NCI-H2107 treated with DMSO at 0.1 percent for 48 hours (cell line): ENCODE measurements around the gene TEP1.
A peak's percentile ranks its signal among the peaks of the same experiment; 100 is the strongest.
"Not testable (repeated sequence)": the region's sequence is repeated elsewhere in the genome, so short reads cannot be mapped to it uniquely, and the experiment has no call there.

ENCODE experiments used
- DNase-seq: peaks from one replicate; lab custom pipeline; 2025; ENCODE audit not compliant: unreplicated experiment; lab: John Stamatoyannopoulos, UW

TEP1 gene

DNA sequence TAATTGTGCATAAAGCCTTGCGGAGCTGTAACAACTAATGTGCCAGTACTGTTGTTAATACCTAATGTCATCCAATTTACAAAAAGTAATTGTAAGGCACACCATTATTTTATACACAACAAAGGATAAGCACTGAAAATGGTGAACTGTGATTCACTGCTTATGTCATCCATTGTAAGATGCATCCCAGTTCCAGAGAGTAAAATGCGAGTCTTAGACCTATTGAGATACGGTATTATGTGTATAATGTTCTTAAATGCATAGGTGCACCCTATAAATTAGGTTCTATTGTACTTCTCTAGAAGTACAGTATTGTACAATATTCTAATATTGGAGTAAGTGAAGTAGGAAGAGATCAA, 69.5 kb downstream of the TEP1 start:
- peak; percentile 35 for DNase-seq

DNA sequence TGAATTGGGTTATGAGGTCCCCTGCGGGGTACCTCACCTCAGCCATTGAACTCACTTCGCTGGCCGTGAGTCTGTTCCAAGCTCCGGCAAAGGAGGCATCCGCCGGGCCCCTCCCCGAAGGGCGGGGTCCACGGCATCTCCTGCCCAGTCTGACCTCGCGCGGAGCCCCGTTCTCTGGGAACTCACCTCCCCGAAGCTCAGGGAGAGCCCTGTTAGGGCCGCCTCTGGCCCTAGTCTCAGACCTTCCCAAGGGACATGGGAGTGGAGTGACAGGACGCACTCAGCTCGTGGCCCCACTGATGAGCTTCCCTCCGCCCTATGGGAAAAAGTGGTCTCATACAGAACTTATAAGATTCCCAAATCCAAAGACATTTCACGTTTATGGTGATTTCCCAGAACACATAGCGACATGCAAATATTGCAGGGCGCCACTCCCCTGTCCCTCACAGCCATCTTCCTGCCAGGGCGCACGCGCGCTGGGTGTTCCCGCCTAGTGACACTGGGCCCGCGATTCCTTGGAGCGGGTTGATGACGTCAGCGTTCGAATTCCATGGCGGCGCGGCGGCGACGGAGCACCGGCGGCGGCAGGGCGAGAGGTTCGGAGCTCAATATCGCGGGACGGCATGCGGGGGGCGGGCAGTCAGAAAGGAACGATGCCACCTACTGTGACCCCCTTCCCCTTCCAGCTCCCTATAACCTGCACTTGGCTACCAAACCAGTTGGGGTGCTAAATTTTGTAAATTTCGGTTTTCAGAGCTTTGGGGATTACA, 70.0 kb downstream of the TEP1 start, which contains the start of gene PARP2:
PARP2 (plus strand) TSS at position 544 of the 770 bp plus-strand sequence; CDS start at position 551, 7 bp downstream.
- DNase-seq, result peak; percentile 100

DNA sequence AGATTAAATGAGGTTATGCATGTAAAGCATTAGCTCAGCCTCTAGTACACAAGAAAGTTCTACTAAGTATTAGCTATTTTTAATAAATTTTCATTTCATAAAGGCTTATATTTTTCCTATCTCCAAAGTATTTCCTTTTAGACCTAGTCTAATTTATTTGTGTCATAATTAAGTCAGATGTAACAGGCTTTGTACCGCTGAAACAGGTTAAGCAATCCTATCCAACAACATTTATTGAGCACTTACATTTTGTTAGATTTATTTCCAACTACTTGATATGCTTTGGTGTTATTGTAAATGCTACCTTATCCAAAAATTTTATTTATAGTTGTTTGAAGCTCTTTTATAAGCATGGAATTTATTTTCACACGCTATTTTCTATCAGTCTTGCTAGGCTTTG, 71.7 kb downstream of the TEP1 start:
- no peak for DNase-seq

DNA sequence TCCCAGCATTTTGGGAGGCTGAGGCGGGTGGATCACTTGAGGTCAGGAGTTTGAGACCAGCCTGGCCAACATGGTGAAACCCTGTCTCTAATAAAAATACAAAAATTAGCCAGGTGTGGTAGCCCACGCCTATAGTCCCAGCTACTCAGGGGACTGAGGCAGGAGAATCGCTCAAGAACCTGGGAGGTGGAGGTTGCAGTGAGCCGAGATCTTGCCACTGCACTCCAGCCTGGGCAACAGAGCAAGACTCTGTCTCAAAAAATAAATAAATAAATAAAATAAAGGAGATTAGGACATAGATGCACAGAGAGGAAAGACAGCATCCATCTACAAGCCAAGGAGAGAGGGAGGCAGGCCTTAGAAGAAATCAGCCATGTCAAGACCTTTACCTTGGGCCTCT, 72.3 kb downstream of the TEP1 start:
- not testable (repeated sequence) for DNase-seq

DNA sequence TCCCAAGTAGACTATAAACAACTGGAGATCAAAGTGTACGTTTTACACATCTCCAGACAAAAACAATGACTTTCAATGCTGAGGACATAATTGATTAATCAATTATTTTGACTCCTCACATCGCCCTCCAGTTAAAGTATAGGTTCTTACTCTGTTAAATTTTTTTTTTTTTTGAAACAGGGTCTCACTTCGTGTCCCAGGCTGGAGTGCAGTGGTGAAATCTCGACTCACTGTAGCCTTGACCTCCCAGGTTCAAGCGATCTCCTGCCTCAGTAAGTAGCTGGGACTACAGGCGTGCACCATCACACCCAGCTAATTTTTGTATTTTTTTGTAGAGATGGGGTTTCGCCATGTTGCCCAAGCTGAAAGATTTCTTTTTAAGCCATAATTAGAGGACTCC, 79.3 kb downstream of the TEP1 start:
- DNase-seq, result no peak

DNA sequence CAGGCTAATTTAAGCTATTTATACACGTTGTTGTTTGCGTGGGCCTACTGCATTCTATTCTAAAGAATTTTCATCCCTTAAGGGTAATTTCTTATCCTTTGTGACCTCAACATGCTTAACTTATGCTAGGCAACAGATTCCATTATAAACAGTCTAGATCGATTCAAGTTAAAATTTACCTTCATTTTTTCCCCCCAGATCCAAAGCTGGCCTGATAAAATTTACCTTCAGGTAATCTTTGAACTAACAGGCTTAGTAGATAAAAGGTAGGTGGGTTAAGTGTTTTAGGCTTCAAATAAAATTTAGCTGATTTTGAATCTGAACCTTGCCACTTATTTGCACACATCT, 79.8 kb downstream of the TEP1 start:
- no peak for DNase-seq

DNA sequence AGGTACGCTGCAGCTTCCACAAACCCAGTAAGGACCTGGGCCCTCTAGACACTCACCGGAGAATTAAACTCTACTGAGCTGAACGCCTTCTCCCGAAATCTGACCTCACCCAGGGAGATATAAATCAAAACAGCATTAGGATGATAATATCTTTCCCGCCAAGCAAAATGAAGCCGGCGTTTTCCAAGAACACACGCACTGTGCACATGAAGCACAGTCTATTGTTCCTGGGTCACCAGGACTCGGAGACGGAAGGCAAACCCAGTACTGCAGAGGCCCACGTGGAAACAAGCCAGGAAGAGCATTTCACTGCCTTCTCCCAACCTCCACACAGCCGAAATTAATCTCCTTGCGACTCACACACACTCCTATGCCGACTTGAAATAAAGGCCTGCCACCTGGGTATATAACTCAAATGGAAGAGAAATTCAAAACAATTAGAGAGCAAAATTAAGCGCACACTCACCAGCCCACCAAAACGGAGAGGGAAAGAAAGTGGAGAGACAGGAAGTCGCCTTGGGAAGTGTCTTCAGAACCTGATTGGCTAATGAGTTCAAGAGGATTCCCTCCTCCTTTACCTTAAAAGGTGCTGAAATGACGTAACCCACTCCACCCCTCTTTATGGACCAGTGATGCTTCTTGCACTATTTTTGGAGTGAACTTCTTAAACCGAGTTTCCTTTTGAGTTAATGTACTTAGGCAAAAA, 80.4 kb downstream of the TEP1 start, which contains the start of gene CCNB1IP1:
CCNB1IP1 (minus strand) TSS at position 492 of the 706 bp plus-strand sequence. CDS start 16,756 bp downstream, outside the sequence.
- DNase-seq, result peak; percentile 96

DNA sequence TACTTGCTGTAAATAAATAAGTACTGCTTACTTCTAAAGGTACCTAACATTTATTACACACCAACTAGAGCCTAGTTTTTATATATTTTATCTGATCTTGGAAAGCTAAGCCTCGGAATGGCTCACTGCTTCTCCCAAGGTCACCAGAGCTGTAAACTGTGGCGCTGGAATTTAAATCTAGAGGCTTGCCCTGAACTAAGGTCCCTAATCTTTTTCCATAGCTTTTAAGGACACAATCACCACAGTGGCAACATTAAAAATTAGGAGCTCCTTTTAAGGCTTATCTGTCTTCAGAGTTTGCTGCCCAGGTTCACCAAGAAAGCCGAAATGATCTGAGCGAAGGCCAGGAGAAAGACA, 80.9 kb downstream of the TEP1 start:
- peak; percentile 59 for DNase-seq

DNA sequence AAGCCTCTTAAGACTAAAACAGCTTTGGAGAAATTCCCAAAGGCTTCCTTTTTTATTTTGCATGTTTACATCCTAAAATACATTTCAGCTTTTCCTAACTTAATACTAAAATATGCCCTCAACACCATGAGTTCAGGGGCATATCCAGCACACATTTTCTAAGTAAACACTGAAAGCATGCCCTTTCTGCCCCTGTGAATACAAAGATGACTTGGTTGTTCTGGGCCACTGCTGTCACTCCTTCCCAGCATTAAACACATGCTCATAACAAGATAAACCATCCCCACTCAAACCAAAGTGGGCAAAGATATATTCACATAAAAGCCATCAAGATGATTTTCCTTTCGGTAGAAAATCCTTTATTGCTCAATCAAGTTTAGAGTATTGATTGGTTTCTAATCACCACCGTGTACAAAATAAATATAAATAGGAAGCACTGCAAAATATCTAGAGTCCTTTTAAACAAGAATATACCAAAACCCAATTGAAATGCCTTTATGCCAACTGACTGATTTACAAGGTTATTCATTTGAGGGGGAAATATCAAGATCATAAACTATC, 82.2 kb downstream of the TEP1 start:
- DNase-seq, result no peak

DNA sequence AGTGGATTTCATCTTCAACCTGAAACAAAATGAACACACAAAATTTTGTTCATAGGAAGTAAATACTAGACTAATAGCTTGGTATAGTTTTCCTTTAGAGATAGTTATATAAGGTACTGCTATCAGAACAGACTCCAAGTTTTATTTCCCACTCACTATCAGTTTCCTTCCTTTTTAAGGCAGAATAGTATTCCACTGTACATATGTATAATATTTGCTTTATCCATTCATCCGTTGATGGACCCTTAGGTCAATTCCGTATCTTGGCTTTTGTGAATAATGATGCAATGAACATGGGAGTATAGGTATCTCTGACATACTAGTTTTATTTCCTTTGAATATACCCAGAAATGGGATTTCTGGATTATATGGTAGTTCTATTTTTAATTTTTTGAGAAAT, 83.9 kb downstream of the TEP1 start:
- no peak for DNase-seq

DNA sequence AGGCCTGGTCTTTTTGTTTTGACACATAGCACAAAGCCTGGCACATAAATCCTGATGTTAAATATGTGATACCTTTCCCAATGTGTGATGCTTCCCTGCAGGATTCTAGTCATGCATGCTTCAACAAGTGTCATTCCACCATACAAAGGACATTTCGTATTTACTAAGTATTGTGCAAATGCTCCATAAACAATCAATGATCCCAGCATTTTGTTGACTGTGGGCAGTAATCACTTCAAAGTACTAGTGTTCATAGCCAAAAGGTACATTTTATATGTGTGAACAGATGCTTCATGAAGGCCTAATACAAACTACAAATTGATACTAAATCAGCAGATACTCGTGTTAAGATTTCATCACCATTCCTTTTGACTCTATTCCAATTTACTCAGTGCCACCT, 84.6 kb downstream of the TEP1 start:
- no peak for DNase-seq

DNA sequence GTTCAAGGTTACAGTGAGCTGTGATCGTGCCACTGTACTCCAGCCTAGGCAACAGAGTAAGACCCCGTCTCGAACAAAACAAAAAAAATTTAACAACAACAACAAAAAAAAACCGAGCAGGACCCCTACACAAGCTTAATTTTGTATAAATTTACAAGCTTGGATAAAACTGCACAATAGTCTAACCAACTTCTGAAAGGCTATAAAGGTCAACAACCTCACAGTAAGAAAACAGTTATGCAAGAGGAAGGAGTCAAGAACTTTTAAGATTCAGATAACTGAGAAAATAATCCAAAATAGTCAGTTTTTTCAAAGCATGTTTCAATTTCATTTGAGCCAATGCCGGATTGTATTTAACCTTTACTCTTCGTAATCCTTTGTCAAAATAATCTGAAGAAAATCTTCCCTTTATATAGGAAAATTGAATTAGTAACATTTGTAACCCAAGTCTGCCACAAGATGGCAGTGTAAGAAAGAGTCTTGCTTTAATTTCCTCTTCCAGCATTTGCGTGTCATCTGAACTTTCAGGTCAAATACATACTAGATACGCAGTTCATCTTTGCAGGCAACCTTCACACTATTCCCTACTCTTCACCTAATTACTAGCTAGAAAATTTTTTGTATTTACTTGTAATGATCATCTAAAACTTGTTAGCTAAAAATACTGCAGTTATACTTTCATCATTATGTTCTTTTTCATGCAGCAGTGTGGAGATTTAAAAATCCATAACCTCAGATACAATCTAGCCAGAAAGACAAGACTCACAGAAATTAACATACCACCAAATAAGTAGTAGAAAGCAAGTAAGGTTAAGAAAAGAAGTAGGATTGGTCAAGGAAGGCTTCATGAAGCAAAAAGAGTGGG, 86.1 kb downstream of the TEP1 start:
- peak; percentile 62 for DNase-seq

DNA sequence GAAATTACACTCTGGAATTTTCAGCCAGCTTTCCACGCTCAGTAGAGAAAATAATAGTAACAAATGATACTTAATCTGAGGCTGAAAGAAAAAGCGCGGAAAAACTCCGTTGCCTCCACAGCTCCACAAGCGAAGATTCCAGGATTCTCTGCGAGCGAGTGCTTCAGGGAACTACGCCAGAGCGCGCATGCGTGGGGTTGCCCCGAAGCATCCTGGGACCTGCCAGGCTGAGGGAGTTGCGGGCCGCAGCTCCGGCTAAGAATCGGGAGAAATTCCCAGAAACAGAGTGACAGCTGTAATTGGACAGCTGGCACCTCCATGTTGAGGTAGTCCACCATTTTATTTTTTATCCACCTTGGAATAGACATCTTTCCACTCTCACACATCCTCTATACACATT, 95.6 kb downstream of the TEP1 start:
- DNase-seq, result no peak
